ENCODE measurements around the gene SLC39A11.
"Not testable (repeated sequence)": the region's sequence is repeated elsewhere in the genome, so short reads cannot be mapped to it uniquely, and the experiment has no call there.

SLC39A11 gene

GRCh38 chr17:73071066-73071999, 21.2 kb downstream of the SLC39A11 start:
- DNase-seq (ENCODE audit: low read depth): peak; percentile 81

- no peak for DNase-seq (ENCODE audit: low read depth)
These were observed 22.6 kb downstream of the SLC39A11 start for GRCh38 chr17:73069841-73070240.

- no peak for DNase-seq (ENCODE audit: low read depth)
These were observed 23.2 kb downstream of the SLC39A11 start for GRCh38 chr17:73069164-73069770.

- DNase-seq (ENCODE audit: low read depth): peak; percentile 75
These were observed 23.9 kb downstream of the SLC39A11 start for GRCh38 chr17:73068322-73069153.

GRCh38 chr17:73067699-73068098, 24.8 kb downstream of the SLC39A11 start:
- DNase-seq (ENCODE audit: low read depth): peak; percentile 94

- no peak for DNase-seq (ENCODE audit: low read depth)
These were observed 25.4 kb downstream of the SLC39A11 start for GRCh38 chr17:73067075-73067474.

GRCh38 chr17:73066148-73066884, 26.2 kb downstream of the SLC39A11 start:
- DNase-seq (ENCODE audit: low read depth): peak; percentile 35

- no peak for DNase-seq (ENCODE audit: low read depth)
These were observed 27.1 kb downstream of the SLC39A11 start for GRCh38 chr17:73065376-73065775.

GRCh38 chr17:73064084-73064938, 28.2 kb downstream of the SLC39A11 start:
- DNase-seq (ENCODE audit: low read depth): no peak

GRCh38 chr17:73062726-73063125, 29.8 kb downstream of the SLC39A11 start:
- no peak for DNase-seq (ENCODE audit: low read depth)

GRCh38 chr17:73061161-73061560, 31.3 kb downstream of the SLC39A11 start:
- DNase-seq (ENCODE audit: low read depth): no peak

- no peak for DNase-seq (ENCODE audit: low read depth)
These were observed 31.8 kb downstream of the SLC39A11 start for GRCh38 chr17:73060721-73061120.

- not testable (repeated sequence) for DNase-seq (ENCODE audit: low read depth)
These were observed 32.8 kb downstream of the SLC39A11 start for GRCh38 chr17:73059713-73060112.

GRCh38 chr17:73058022-73058421, 34.5 kb downstream of the SLC39A11 start:
- peak; percentile 21 for DNase-seq (ENCODE audit: low read depth)

- no peak for DNase-seq (ENCODE audit: low read depth)
These were observed 35.3 kb downstream of the SLC39A11 start for GRCh38 chr17:73057196-73057595.

GRCh38 chr17:73052923-73053322, 39.6 kb downstream of the SLC39A11 start:
- peak; percentile 61 for DNase-seq (ENCODE audit: low read depth)

- DNase-seq (ENCODE audit: low read depth): no peak
These were observed 41.7 kb downstream of the SLC39A11 start for GRCh38 chr17:73050797-73051196.

- DNase-seq (ENCODE audit: low read depth): no peak
These were observed 44.3 kb downstream of the SLC39A11 start for GRCh38 chr17:73048170-73048569.

- no peak for DNase-seq (ENCODE audit: low read depth)
These were observed 46.8 kb downstream of the SLC39A11 start for GRCh38 chr17:73045724-73046123.

- DNase-seq (ENCODE audit: low read depth): peak; percentile 96
These were observed 48.6 kb downstream of the SLC39A11 start for GRCh38 chr17:73043686-73044581.
